CD4-positive, alpha-beta T cell (primary cell): ENCODE results near the gene PAQR9. TPM values are rescaled to one million over a fixed set of nuclear protein-coding genes. Genes with fewer than 3 reads are reported as not detected.

Source experiments
- ATAC-seq: fragments of 200-7000 bp; cut with Tn5 transposase; one replicate; pipeline ENCODE4 v1.10.0; 2022; ENCODE audit warnings: mild to moderate bottlenecking; ENCODE audit not compliant: poor library complexity
- CTCF ChIA-PET: fragments of 350-600 bp; sonication (Branson Sonifier 250); formaldehyde crosslinking; loops from one replicate; lab custom pipeline; 2021; ENCODE audit warnings: antibody characterized with exemption, inconsistent platforms; lab: Charles Lee
- POLR2A ChIA-PET: fragments of 350-600 bp; sonication (Branson Sonifier 250); formaldehyde crosslinking; loops from one replicate; lab custom pipeline; 2021; ENCODE audit warnings: antibody characterized with exemption, inconsistent platforms; lab: Charles Lee
- DNase-seq, 14 experiments: peaks; one replicate each; pipeline ENCODE4 v3.0.0-alpha.2; 2013 to 2020; ENCODE audit warnings: mixed read lengths in 2 of 14
- H3K27ac ChIP-seq, 2 donors: one replicate each; pipeline versions ENCODE4 v1.5.1 to v1.7.0; 2013; ENCODE audit warnings: low read length in 2 of 2, low read depth in 1 of 2, mild to moderate bottlenecking in 1 of 2
- H3K27me3 ChIP-seq, 2 experiments: 1 replicate in 1 of 2; 2 replicates in 1 of 2; pipeline versions ENCODE4 v1.6.1 to v1.7.0; 2013; ENCODE audit warnings: low read length in 2 of 2, control low read depth in 1 of 2, mild to moderate bottlenecking in 1 of 2, moderate library complexity in 1 of 2; ENCODE audit not compliant: insufficient read depth in 2 of 2, control insufficient read depth in 1 of 2
- H3K36me3 ChIP-seq: one replicate; pipeline ENCODE4 v1.6.1; 2013; ENCODE audit warnings: low read length, control low read depth; ENCODE audit not compliant: insufficient read depth
- H3K4me1 ChIP-seq: one replicate; pipeline ENCODE4 v1.6.1; 2013; ENCODE audit warnings: low read length, control low read depth; ENCODE audit not compliant: insufficient read depth
- H3K4me3 ChIP-seq: one replicate; pipeline ENCODE4 v1.5.1; 2013; ENCODE audit warnings: mild to moderate bottlenecking, low read length, moderate library complexity
- H3K9me3 ChIP-seq, 2 experiments: 1 replicate in 1 of 2; 2 replicates in 1 of 2; pipeline versions ENCODE4 v1.6.1 to v1.7.0; 2013; ENCODE audit warnings: low read length in 2 of 2, mild to moderate bottlenecking in 2 of 2, control low read depth in 1 of 2, moderate library complexity in 1 of 2; ENCODE audit not compliant: control insufficient read depth in 1 of 2, insufficient read depth in 1 of 2
- H3K27ac Mint-ChIP-seq: one replicate; pipeline ENCODE4 v1.8.0; 2020; ENCODE audit warnings: mixed read lengths
- H3K27me3 Mint-ChIP-seq: one replicate; pipeline ENCODE4 v1.8.0; 2021; ENCODE audit warnings: mixed read lengths
- H3K36me3 Mint-ChIP-seq: one replicate; pipeline ENCODE4 v1.8.0; 2021; ENCODE audit warnings: low read depth, mixed read lengths
- H3K4me1 Mint-ChIP-seq: one replicate; pipeline ENCODE4 v1.8.0; 2021; ENCODE audit warnings: low read depth, mixed read lengths
- H3K4me3 Mint-ChIP-seq: one replicate; pipeline ENCODE4 v1.8.0; 2020; ENCODE audit warnings: mild to moderate bottlenecking, mixed read lengths
- H3K9me3 Mint-ChIP-seq: one replicate; pipeline ENCODE4 v1.8.0; 2020; ENCODE audit warnings: mixed read lengths
- CTCF ChIP-seq: fragments of 200-600 bp; IDR thresholded peaks from one replicate; pipeline ENCODE4 v1.8.0; 2022; ENCODE audit warnings: antibody characterized with exemption, mild to moderate bottlenecking
- intact Hi-C, 2 experiments: fragments of 100-400 bp; cut with DNase I in 1 of 2; cut with micrococcal nuclease in 1 of 2; formaldehyde crosslinking; loops; one replicate each; pipeline versions ENCODE4 v1.15.1 to v1.9.0; 2023 to 2025; cut with DNase I, micrococcal nuclease
- total RNA-seq, 174 experiments: library from RNA in 2 of 174; stranded (reverse) in 2 of 174; gene quantifications; one replicate each; pipeline ENCODE4 v1.2.3 and lab custom pipeline; 2021 to 2026

PAQR9 gene
- total RNA-seq, 2 experiments from 2014 or later: not detected

DNA sequence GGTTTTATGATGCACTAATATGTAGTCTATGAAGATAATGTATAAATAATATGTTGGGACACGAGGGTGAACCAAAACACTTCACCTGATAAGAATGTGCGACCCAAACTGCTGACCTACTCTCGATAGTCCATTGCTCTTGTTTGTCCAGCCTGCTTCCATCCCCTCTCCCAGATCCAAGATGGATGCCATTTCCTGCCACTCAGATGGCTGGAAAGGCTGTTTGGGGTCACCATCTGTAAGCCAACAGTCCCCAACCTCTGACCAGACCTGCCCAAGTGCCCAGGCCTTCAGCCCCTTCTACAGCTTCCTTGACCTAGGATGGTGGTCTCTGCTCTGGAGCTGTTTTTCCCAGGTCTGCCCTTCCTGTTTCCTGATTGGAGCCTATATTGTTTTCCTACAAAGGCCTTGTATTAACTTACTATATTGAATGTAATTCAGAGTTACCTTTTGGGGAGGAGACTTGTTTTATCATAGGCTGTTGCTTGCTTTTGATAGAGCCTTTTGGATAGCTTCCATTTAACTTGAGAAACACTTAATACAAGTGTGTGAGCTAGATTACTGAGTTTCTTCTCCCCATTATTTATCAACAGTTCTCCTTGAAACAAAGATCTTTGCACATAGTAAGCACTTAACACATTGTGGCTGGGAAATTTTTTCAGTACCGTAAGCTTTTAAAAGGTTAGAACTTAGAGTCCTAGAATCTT lies 5.0 kb upstream of the PAQR9 start:
- Histone ChIP-seq H3K27me3 (peaks cover 14 to 15% of the 10 kb centered on the region in 2 experiments), H3K36me3 (no peaks in the 10 kb centered on the region), H3K4me1 (peaks cover 4% of the 10 kb centered on the region), H3K27ac (no peak overlapping the region), H3K4me3 (no peak overlapping the region), H3K9me3 (peaks cover 0 to 4% of the 10 kb centered on the region in 2 experiments)
- peaks cover 4% of the 10 kb centered on the region for H3K4me1 Mint-ChIP-seq
- intact Hi-C loops: no loop called here
- H3K4me3 Mint-ChIP-seq: no peak overlapping the region
- no peak overlapping the region for H3K27ac Mint-ChIP-seq
- H3K36me3 Mint-ChIP-seq: no peaks in the 10 kb centered on the region
- ChIA-PET POLR2A (no interaction called here), CTCF (no interaction called here)
- H3K27me3 Mint-ChIP-seq: peaks cover 61% of the 10 kb centered on the region
- no peak for ATAC-seq
- H3K9me3 Mint-ChIP-seq: no peaks in the 10 kb centered on the region
- TF ChIP-seq CTCF: no peak
- DNase-seq: no peak

- no peaks in the 10 kb centered on the region for H3K9me3 Mint-ChIP-seq
- peaks cover 4% of the 10 kb centered on the region for H3K4me1 Mint-ChIP-seq
- no peak for TF ChIP-seq CTCF
- Histone ChIP-seq H3K4me1 (peaks cover 11% of the 10 kb centered on the region), H3K27me3 (peaks cover 25 to 26% of the 10 kb centered on the region in 2 experiments), H3K27ac (no peak overlapping the region), H3K9me3 (peaks cover 0 to 9% of the 10 kb centered on the region in 2 experiments), H3K4me3 (no peak overlapping the region), H3K36me3 (no peaks in the 10 kb centered on the region)
- intact Hi-C loops: no loop called here
- POLR2A ChIA-PET: interaction anchor here (0.6 kb wide), 1 partner anchor 372 kb away, joined by 6 read pairs; no protein-coding TSS in a partner anchor
- H3K4me3 Mint-ChIP-seq: no peak overlapping the region
- no peaks in the 10 kb centered on the region for H3K36me3 Mint-ChIP-seq
- DNase-seq (no peak), ATAC-seq (no peak)
- CTCF ChIA-PET: no interaction called here
- H3K27me3 Mint-ChIP-seq: peaks cover 65% of the 10 kb centered on the region
- H3K27ac Mint-ChIP-seq: no peak overlapping the region
These were observed 3.3 kb upstream of the PAQR9 start for GRCh38 chr3:142966808-142967207.

DNA sequence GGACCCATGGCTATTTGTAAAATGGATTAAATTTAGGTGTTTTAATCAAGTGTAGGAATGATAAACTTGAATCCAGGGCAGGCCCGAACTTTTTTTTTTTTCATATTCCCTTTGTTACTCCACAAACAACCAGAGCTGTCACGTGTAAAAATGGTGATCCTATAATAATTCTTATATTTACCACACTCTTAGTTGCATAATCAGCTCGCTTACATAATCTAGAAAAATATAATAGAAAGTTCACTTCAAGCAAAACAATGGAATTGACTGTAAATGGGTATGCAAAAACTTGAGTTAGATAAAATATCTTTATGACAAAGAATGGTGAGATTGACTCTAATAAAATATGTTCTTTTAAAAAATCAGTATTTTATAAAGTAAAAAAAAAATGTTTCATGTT lies 2.1 kb upstream of the PAQR9 start:
- Mint-ChIP-seq H3K36me3 (no peaks in the 10 kb centered on the region), H3K9me3 (no peaks in the 10 kb centered on the region), H3K27ac (no peak overlapping the region), H3K4me1 (peaks cover 4% of the 10 kb centered on the region), H3K4me3 (no peak overlapping the region), H3K27me3 (peaks cover 72% of the 10 kb centered on the region)
- Histone ChIP-seq H3K36me3 (no peaks in the 10 kb centered on the region), H3K9me3 (peaks cover 0 to 9% of the 10 kb centered on the region in 2 experiments), H3K4me3 (no peak overlapping the region), H3K27ac (no peak overlapping the region), H3K27me3 (peaks cover 27 to 36% of the 10 kb centered on the region in 2 experiments), H3K4me1 (peaks cover 11% of the 10 kb centered on the region)
- TF ChIP-seq CTCF: no peak
- no peak for DNase-seq
- ChIA-PET POLR2A (no interaction called here), CTCF (no interaction called here)
- intact Hi-C loops: no loop called here
- ATAC-seq: no peak
